Fibroblast of lung (primary cell): ENCODE measurements around the gene PSD4. TPM values are rescaled to one million over a fixed set of nuclear protein-coding genes. Genes with fewer than 3 reads are reported as not detected.

Experiments used
- DNase-seq, 2 donors: peaks; one replicate each; pipeline versions ENCODE4 v3.0.0 to v3.0.0-alpha.2; 2010; ENCODE audit warnings: low read depth in 2 of 2
- H2AFZ ChIP-seq: 2 replicates; pipeline ENCODE4 v1.5.1; 2012; ENCODE audit warnings: low read length, control low read depth, inconsistent platforms
- H3K27ac ChIP-seq: 2 replicates; pipeline ENCODE4 v1.5.1; 2011; ENCODE audit warnings: low read length, control low read depth; ENCODE audit not compliant: insufficient read depth
- H3K27me3 ChIP-seq: 2 replicates; pipeline ENCODE4 v1.5.1; 2011; ENCODE audit warnings: mild to moderate bottlenecking, low read length; ENCODE audit not compliant: control insufficient read depth, insufficient read depth
- H3K36me3 ChIP-seq: 2 replicates; pipeline ENCODE4 v1.5.1; 2011; ENCODE audit warnings: low read length; ENCODE audit not compliant: control insufficient read depth, insufficient read depth
- H3K4me1 ChIP-seq: 2 replicates; pipeline ENCODE4 v1.5.1; 2011; ENCODE audit warnings: low read length; ENCODE audit not compliant: control insufficient read depth, insufficient read depth; ENCODE audit errors: extremely low read depth
- H3K4me2 ChIP-seq: 2 replicates; pipeline ENCODE4 v1.5.1; 2011; ENCODE audit warnings: low read length, control low read depth; ENCODE audit not compliant: insufficient read depth; ENCODE audit errors: extremely low read depth
- H3K4me3 ChIP-seq, 4 experiments: fragments of 200-600 bp in 1 of 4; sonication (generic) in 1 of 4; replicated peaks in 1 of 4; 2 replicates each; pipeline ENCODE4 v1.5.1; 2011 to 2016; ENCODE audit warnings: low read length in 4 of 4, low read depth in 3 of 4, mild to moderate bottlenecking in 3 of 4, control low read depth in 2 of 4, inconsistent platforms in 1 of 4, mixed read lengths in 1 of 4; ENCODE audit not compliant: insufficient read depth in 1 of 4; ENCODE audit errors: control extremely low read depth in 1 of 4
- H3K79me2 ChIP-seq: 2 replicates; pipeline ENCODE4 v1.5.1; 2012; ENCODE audit warnings: mild to moderate bottlenecking, low read length, inconsistent platforms; ENCODE audit not compliant: control insufficient read depth, insufficient read depth
- H3K9ac ChIP-seq: 2 replicates; pipeline ENCODE4 v1.5.1; 2011; ENCODE audit warnings: mild to moderate bottlenecking, low read length, control low read depth; ENCODE audit not compliant: insufficient read depth
- H3K9me3 ChIP-seq: 2 replicates; pipeline ENCODE4 v1.5.1; 2012; ENCODE audit warnings: low read depth, low read length; ENCODE audit not compliant: control insufficient read depth, insufficient read depth
- H4K20me1 ChIP-seq: 2 replicates; pipeline ENCODE4 v1.5.1; 2011; ENCODE audit warnings: low read length; ENCODE audit not compliant: control insufficient read depth, insufficient read depth; ENCODE audit errors: extremely low read depth
- CTCF ChIP-seq, 2 donors: IDR thresholded peaks in 1 of 2; conservative IDR thresholded peaks in 1 of 2; 1 replicate in 1 of 2; 2 replicates in 1 of 2; pipeline ENCODE4 v1.5.1; 2011 to 2012; ENCODE audit warnings: low read length in 2 of 2, control low read depth in 1 of 2, inconsistent platforms in 1 of 2, low read depth in 1 of 2, mild to moderate bottlenecking in 1 of 2
- EZH2 ChIP-seq: IDR thresholded peaks from 2 replicates; pipeline ENCODE4 v1.5.1; 2012; ENCODE audit warnings: low read length, control low read depth, mild to moderate bottlenecking; ENCODE audit errors: missing control alignments
- polyA plus RNA-seq, 2 donors: library from polyadenylated mRNA; depleted of rRNA in 1 of 2; stranded (reverse) in 1 of 2; unstranded in 1 of 2; fragments of >200 nt; gene quantifications; 2 replicates each; pipeline ENCODE4 v1.2.1, GENCODE V29; 2011 to 2012; ENCODE audit warnings: missing spikeins in 1 of 2
- total RNA-seq: library from RNA; depleted of rRNA; stranded (reverse); fragments of >200 nt; gene quantifications from 2 replicates; pipeline ENCODE4 v1.2.1, GENCODE V29; 2014

PSD4 gene
- total and polyA plus RNA-seq, 2 donors (not counting 1 experiment from before 2014, with no cell fraction given): 1.0 to 6.1 TPM

GRCh38 chr2:113132414-113133021, 41.3 kb upstream of the PSD4 start:
- Histone ChIP-seq H3K27me3 (peaks cover 5% of the 10 kb centered on the region), H3K9ac (no peak overlapping the region), H3K9me3 (no peaks in the 10 kb centered on the region), H3K4me2 (no peak overlapping the region), H2AFZ (no peak overlapping the region), H3K36me3 (no peaks in the 10 kb centered on the region), H3K4me3 (no peak overlapping the region), H4K20me1 (no peaks in the 10 kb centered on the region), H3K79me2 (no peaks in the 10 kb centered on the region), H3K27ac (no peak overlapping the region), H3K4me1 (no peaks in the 10 kb centered on the region)
- no peak for TF ChIP-seq EZH2
- no peak for TF ChIP-seq CTCF (conservative IDR thresholded peaks at IDR 0.05 in 1 of 2, IDR thresholded peaks at IDR 0.05 in 1 of 2; ENCODE audit: low read depth in 1 of 2, low read length in 2 of 2)
- no peak for DNase-seq

DNA sequence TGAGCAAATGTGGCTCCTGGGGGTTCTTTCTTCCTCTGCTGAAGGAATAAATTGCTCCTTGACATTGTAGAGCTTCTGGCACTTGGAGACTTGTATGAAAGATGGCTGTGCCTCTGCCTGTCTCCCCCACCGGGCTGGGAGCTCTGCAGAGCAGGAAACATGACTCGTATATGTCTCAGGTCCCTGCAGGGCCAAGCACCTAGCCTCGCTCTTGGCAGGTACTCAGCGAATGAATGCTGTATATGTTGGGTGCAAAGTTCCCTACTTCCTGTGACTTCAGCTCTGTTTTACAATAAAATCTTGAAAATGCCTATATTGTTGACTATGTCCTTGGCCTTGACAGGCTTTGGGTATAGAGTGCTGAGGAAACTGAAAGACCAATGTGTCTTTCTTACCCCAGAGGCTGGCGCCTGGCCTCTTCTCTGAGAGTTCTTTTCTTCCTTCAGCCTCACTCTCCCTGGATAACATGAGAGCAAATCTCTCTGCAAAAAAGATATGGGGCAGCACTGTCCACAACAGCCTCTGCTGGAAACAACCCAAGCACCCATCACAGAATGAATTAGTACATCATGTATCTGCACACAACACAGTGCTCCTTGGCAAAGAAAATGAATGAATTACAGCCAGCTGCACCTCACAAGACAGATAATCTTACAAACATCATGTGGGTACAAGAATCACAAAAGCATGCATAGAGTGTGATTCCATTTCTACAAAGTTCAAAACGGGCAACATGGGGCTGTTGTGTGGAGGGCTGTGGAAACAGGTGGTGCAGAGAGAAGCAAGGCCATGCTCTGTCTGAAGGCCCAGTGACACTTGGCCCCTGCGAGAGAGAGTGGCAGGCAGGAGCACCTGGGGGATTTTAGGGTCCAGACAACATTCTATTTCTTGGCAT, 39.8 kb upstream of the PSD4 start:
- H3K4me2 ChIP-seq: no peak overlapping the region
- peak in 1 of 2 donors; percentile 19 for DNase-seq

More for the DNA sequence above, 39.8 kb upstream of the PSD4 start:
- no peak overlapping the region for H2AFZ ChIP-seq
- no peak overlapping the region for H3K9ac ChIP-seq
- no peaks in the 10 kb centered on the region for H3K4me1 ChIP-seq
- H3K9me3 ChIP-seq: no peaks in the 10 kb centered on the region
- H3K36me3 ChIP-seq: no peaks in the 10 kb centered on the region
- no peak overlapping the region for H3K4me3 ChIP-seq
- H3K27me3 ChIP-seq: peaks cover 5% of the 10 kb centered on the region
- TF ChIP-seq EZH2 (no peak), CTCF (conservative IDR thresholded peaks at IDR 0.05 in 1 of 2, IDR thresholded peaks at IDR 0.05 in 1 of 2; ENCODE audit: low read depth in 1 of 2, low read length in 2 of 2) (no peak)
- no peaks in the 10 kb centered on the region for H3K79me2 ChIP-seq
- no peaks in the 10 kb centered on the region for H4K20me1 ChIP-seq
- no peak overlapping the region for H3K27ac ChIP-seq
